M059J (cell line): ENCODE data around the gene HLX. TPM values are rescaled to one million over a fixed set of nuclear protein-coding genes. Genes with fewer than 3 reads are reported as not detected.

Experiments
- DNase-seq: peaks from one replicate; pipeline ENCODE4 v3.0.0-alpha.2; 2012; ENCODE audit warnings: low read depth
- total RNA-seq: library from RNA; depleted of rRNA; stranded (reverse); fragments of >200 nt; shearing (Covaris generic); gene quantifications from 2 replicates; pipeline ENCODE4 v1.2.3, GENCODE V29; 2014; rRNA removed

The HLX gene
- total RNA-seq, 1 experiment from 2014 or later: 14.4 TPM

- no peak for DNase-seq
Measured at GRCh38 chr1:220924331-220924970, 45.2 kb downstream of the HLX start.

GRCh38 chr1:220925707-220926106 is 46.5 kb downstream of the HLX start:
- peak; percentile 25 for DNase-seq

GRCh38 chr1:220926146-220926545 is 46.9 kb downstream of the HLX start:
- DNase-seq: peak; percentile 88

- DNase-seq: no peak
Measured at GRCh38 chr1:220927442-220927841, 48.2 kb downstream of the HLX start.

GRCh38 chr1:220928320-220928719 is 49.1 kb downstream of the HLX start:
- DNase-seq: no peak

- DNase-seq: no peak
Measured at GRCh38 chr1:220928725-220929300, 49.6 kb downstream of the HLX start.

GRCh38 chr1:220929304-220929703 is 50.1 kb downstream of the HLX start:
- no peak for DNase-seq

Other genes starting within 250 kb of the HLX start
- gene C1orf115, start 189.1 kb upstream of the HLX start, total RNA-seq: 0.02 and 0.54 TPM in 2 replicates
- gene MTARC2, start 131.1 kb upstream of the HLX start, total RNA-seq: 1.1 TPM in 1 of 2 replicates, not detected in the other
- 0.59 and 1.7 TPM in 2 replicates for gene MTARC1, start 92.5 kb upstream of the HLX start, total RNA-seq